HAP-1 (cell line): ENCODE results near the gene GRIK3.

Experiments
- DNase-seq, 2 experiments: peaks; one replicate each; pipeline ENCODE4 v3.0.0-alpha.2; 2016 to 2020; ENCODE audit warnings: low spot score in 2 of 2
- H3K27me3 ChIP-seq: fragments of 250-450 bp; sonication (Bioruptor Pico); 2 replicates; pipeline ENCODE4 v1.5.1; 2020; ENCODE audit warnings: low read depth, mild to moderate bottlenecking, moderate library complexity
- H3K36me3 ChIP-seq: fragments of 250-450 bp; sonication (Bioruptor Pico); replicated peaks from 2 replicates; pipeline ENCODE4 v1.5.1; 2020; ENCODE audit warnings: mild to moderate bottlenecking
- H3K4me1 ChIP-seq: fragments of 250-450 bp; sonication (Bioruptor Pico); 2 replicates; pipeline ENCODE4 v1.5.1; 2020; ENCODE audit warnings: mild to moderate bottlenecking
- H3K4me3 ChIP-seq: fragments of 250-450 bp; sonication (Bioruptor Pico); 2 replicates; pipeline ENCODE4 v1.5.1; 2020; ENCODE audit warnings: mild to moderate bottlenecking, moderate library complexity
- H3K9me3 ChIP-seq: fragments of 250-450 bp; sonication (Bioruptor Pico); 2 replicates; pipeline ENCODE4 v1.5.1; 2020; ENCODE audit warnings: mild to moderate bottlenecking, moderate library complexity
- in situ Hi-C: fragments of 300-500 bp; cut with MboI; formaldehyde crosslinking; loops from 3 replicates; pipeline ENCODE4 v1.14.3; 2020; ENCODE audit warnings: low sequenced_read_pairs, inconsistent platforms, mixed read lengths

Gene GRIK3

GRCh38 chr1:36836196-36836883 lies 198.0 kb downstream of the GRIK3 start:
- Histone ChIP-seq H3K4me1 (no peaks in the 10 kb centered on the region), H3K9me3 (no peaks in the 10 kb centered on the region), H3K36me3 (no peaks in the 10 kb centered on the region), H3K27me3 (peaks cover 15% of the 10 kb centered on the region), H3K4me3 (no peak overlapping the region)
- in situ Hi-C loops, result no loop called here
- no peak for DNase-seq

DNA sequence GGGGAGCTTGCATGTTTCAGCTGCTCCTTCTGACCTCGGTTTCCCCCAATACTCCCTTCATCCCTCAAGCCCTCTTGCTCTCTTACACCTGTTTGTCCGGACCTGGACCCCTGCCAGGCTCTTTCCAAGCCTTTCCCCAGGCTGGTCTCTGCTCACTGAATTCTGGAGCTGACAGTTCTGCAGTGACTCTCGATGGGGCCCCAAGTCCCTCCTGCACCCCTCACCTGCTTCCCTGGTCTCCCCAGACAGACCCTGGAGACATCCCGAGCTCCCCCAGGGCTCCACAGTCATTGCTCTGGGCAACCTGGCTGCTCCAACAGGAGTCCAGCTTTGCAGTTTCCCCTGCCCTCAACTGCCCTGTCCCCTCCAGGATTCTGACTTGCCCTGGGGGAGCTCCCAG lies 198.6 kb downstream of the GRIK3 start:
- in situ Hi-C loops, result no loop called here
- H3K4me1 ChIP-seq, result no peaks in the 10 kb centered on the region
- H3K36me3 ChIP-seq, result no peaks in the 10 kb centered on the region
- DNase-seq, result no peak
- no peak overlapping the region for H3K4me3 ChIP-seq
- H3K27me3 ChIP-seq, result peaks cover 20% of the 10 kb centered on the region
- no peaks in the 10 kb centered on the region for H3K9me3 ChIP-seq

- H3K36me3 ChIP-seq, result no peaks in the 10 kb centered on the region
- no peak for DNase-seq
- peaks cover 20% of the 10 kb centered on the region for H3K27me3 ChIP-seq
- H3K9me3 ChIP-seq, result no peaks in the 10 kb centered on the region
- no peaks in the 10 kb centered on the region for H3K4me1 ChIP-seq
- in situ Hi-C loops, result no loop called here
- H3K4me3 ChIP-seq, result no peak overlapping the region
These were observed 199.2 kb downstream of the GRIK3 start for GRCh38 chr1:36835017-36835695.

GRCh38 chr1:36834586-36834985 lies 199.7 kb downstream of the GRIK3 start:
- in situ Hi-C loops, result no loop called here
- Histone ChIP-seq H3K4me3 (no peak overlapping the region), H3K4me1 (no peaks in the 10 kb centered on the region), H3K9me3 (no peaks in the 10 kb centered on the region), H3K27me3 (peaks cover 20% of the 10 kb centered on the region), H3K36me3 (no peaks in the 10 kb centered on the region)
- DNase-seq, result no peak

DNA sequence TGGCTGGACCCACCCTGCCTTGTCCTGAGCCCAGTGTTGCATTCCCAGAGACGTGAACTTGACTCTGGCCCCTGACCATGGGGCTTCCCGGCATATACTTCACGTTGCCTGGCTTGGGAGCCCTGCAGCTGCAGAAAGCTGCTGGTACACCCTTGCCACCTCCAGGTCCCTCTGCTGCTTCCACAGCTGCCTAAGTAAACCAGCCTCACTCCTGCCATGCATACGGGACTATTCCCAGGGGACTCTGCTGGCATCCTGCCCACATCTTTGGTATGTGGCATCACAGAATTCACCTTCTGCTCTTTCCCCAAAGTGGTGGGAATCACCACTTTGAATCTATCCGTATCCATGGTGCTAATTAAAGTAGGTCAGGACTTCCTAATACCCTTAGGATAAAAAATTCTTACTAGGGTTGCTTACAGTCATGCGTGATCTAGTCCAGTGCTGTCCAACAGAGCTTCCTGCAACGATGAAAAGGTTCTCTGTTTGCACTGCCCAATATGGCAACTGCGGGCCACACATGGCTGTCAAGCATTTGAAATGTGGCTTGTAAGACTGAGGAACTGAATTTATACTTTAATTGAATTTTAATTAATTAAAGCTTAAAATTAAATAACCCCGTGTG lies 203.0 kb downstream of the GRIK3 start:
- in situ Hi-C loops, result no loop called here
- Histone ChIP-seq H3K27me3 (peaks cover 24% of the 10 kb centered on the region), H3K4me3 (no peak overlapping the region), H3K9me3 (no peaks in the 10 kb centered on the region), H3K36me3 (no peaks in the 10 kb centered on the region), H3K4me1 (no peaks in the 10 kb centered on the region)
- DNase-seq, result peak in 1 of 2 experiments; percentile 32

DNA sequence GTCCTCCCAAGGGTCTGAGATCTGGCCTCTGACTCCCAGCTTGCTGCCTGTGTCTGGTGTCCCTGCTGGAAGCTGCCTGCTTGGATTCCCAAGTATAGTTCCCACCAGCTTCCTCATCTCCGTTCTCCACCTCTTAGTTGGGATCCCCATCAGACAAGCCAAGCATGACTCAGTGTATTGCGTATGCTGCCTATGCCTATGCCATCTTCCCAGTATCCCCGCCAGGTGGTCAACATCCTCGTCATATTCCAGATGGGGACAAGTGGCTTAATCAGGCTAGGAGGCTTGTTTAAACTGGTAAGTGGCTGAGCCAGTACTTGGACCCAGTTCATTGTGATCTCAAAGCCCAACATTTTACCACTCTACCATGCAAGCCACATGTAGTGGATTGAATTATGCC lies 204.4 kb downstream of the GRIK3 start:
- in situ Hi-C loops, result no loop called here
- no peaks in the 10 kb centered on the region for H3K4me1 ChIP-seq
- H3K27me3 ChIP-seq, result peaks cover 24% of the 10 kb centered on the region

DNA sequence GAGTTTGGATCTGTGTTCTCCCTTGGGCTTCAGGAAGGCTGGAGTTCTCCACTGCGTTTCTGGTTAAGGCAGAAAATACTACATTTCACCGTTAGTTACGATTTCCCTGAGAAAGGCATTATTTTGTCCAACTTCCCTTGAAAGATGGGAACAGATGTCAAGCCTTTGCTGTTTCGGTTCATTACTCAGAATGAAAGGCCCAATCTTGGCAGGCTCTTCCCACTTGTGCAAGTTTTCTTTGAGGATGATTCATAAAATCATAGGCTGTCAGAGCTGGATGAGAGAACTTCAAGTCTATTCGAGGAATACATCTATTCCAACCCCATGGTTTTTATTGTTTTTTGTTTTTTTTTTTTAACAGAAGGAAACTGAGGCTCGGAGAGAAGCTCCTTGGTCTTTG lies 205.2 kb downstream of the GRIK3 start:
- Histone ChIP-seq H3K27me3 (peaks cover 24% of the 10 kb centered on the region), H3K9me3 (no peaks in the 10 kb centered on the region), H3K4me3 (no peak overlapping the region), H3K36me3 (no peaks in the 10 kb centered on the region), H3K4me1 (no peaks in the 10 kb centered on the region)
- DNase-seq, result no peak
- in situ Hi-C loops, result no loop called here

More for the DNA sequence above, 204.4 kb downstream of the GRIK3 start:
- no peak for DNase-seq
- Histone ChIP-seq H3K9me3 (no peaks in the 10 kb centered on the region), H3K4me3 (no peak overlapping the region), H3K36me3 (no peaks in the 10 kb centered on the region)

GRCh38 chr1:36825226-36825625 lies 209.1 kb downstream of the GRIK3 start:
- in situ Hi-C loops, result no loop called here
- Histone ChIP-seq H3K36me3 (no peaks in the 10 kb centered on the region), H3K9me3 (no peaks in the 10 kb centered on the region), H3K27me3 (peaks cover 15% of the 10 kb centered on the region), H3K4me3 (no peak overlapping the region), H3K4me1 (no peaks in the 10 kb centered on the region; the same call in 1 of the 2 replicates)
- DNase-seq, result no peak

DNA sequence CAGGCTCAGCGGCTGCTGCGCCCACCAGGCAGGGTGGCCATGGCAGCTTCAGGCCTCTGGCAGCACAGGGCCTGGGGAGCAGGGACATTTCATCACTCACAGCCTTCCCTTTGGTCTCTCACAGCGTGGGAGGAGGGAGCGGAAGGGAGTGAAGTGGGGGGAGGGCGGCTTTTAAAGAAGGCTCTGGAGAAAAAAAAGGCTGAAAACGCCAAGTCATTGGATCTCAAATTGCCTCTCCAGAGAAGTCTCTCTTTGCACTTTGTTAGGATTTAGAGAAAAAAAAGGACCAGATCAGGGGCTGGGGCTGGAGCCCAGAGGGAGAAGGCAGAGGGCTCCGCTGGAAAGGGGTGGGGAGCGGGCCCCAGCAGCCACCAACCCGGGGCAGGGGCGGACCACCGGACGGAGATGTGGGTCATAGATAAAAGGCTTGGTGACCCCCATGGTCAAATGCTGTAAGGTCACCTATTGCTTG lies 209.9 kb downstream of the GRIK3 start:
- H3K27me3 ChIP-seq, result peaks cover 17% of the 10 kb centered on the region

DNA sequence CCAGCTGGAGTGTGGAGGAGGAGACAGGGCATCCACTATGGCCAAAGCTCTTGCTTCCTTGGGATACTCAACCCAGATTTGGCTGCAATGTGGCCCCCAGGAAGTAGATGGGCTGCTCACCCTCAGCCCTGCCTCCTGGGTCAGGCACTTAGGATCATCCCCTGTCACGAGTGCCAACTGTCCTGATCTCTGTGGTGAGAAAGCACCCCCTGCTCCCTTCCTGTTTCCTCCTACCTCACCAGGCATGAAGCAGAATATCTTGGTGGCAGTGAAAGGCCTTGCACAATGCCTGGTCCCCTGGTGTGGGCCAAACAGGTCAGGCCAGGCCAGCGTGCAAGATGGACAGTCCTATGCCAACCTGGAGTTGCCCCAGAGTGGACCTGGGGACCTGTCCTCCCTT lies 211.7 kb downstream of the GRIK3 start:
- in situ Hi-C loops, result no loop called here
- Histone ChIP-seq H3K4me1 (no peaks in the 10 kb centered on the region; the same call in 1 of the 2 replicates), H3K27me3 (peaks cover 14% of the 10 kb centered on the region)

More for the DNA sequence above, 209.9 kb downstream of the GRIK3 start:
- no peak for DNase-seq
- no peak overlapping the region for H3K4me3 ChIP-seq
- H3K9me3 ChIP-seq, result no peaks in the 10 kb centered on the region
- no peaks in the 10 kb centered on the region; the same call in 1 of the 2 replicates for H3K4me1 ChIP-seq
- in situ Hi-C loops, result no loop called here
- H3K36me3 ChIP-seq, result no peaks in the 10 kb centered on the region

DNA sequence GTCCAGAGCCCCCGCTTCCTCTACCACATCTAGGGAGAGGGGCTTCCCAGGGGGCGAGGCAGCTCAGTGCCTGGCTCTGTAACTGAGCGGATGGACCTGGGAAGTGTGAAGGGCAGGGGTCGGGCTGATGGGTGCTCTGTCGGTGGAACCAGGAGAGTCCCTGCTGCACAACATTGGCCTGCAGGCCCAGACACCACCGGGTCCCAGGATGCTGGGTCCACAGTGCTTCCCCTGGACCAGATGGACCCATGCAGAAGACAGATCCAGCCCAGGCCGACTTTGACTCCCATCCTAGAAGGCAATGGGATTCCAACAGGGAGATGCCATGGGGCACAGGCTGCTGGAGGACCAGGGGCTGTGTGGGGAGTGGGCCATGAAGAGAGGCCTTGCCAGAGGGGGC lies 212.9 kb downstream of the GRIK3 start:
- no peaks in the 10 kb centered on the region for H3K36me3 ChIP-seq
- H3K4me1 ChIP-seq, result no peaks in the 10 kb centered on the region; the same call in 1 of the 2 replicates
- peaks cover 14% of the 10 kb centered on the region for H3K27me3 ChIP-seq
- no peak overlapping the region for H3K4me3 ChIP-seq
- no peak for DNase-seq
- in situ Hi-C loops, result no loop called here
- no peaks in the 10 kb centered on the region for H3K9me3 ChIP-seq

More for the DNA sequence above, 211.7 kb downstream of the GRIK3 start:
- no peaks in the 10 kb centered on the region for H3K36me3 ChIP-seq
- no peak for DNase-seq
- no peaks in the 10 kb centered on the region for H3K9me3 ChIP-seq
- no peak overlapping the region for H3K4me3 ChIP-seq

GRCh38 chr1:36818771-36819170 lies 215.5 kb downstream of the GRIK3 start:
- DNase-seq, result no peak
- in situ Hi-C loops, result no loop called here

GRCh38 chr1:36816348-36816747 lies 218.0 kb downstream of the GRIK3 start:
- Histone ChIP-seq H3K27me3 (peaks cover 16% of the 10 kb centered on the region), H3K4me1 (no peaks in the 10 kb centered on the region; the same call in 1 of the 2 replicates), H3K9me3 (no peaks in the 10 kb centered on the region), H3K4me3 (no peak overlapping the region), H3K36me3 (no peaks in the 10 kb centered on the region)
- DNase-seq, result no peak
- in situ Hi-C loops, result no loop called here

More at GRCh38 chr1:36818771-36819170, 215.5 kb downstream of the GRIK3 start:
- Histone ChIP-seq H3K27me3 (peaks cover 14% of the 10 kb centered on the region), H3K4me3 (no peak overlapping the region), H3K36me3 (no peaks in the 10 kb centered on the region), H3K4me1 (no peaks in the 10 kb centered on the region; the same call in 1 of the 2 replicates), H3K9me3 (no peaks in the 10 kb centered on the region)

DNA sequence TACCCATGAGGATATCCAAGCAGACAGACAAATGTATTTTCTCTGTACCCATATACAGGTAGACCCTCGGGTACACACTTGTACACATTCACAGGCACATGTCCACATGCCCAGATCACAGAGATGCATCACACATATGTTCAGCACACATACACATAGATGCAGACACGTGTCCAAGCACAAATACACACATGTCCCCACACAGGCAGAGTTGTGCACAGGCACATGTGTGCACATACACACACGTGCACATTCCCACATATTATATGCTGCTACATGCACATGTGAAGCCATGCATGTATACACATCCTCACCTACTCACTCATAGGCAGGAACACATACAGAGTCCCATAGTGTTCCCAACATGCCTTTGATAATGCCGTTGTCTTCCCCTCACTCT lies 219.5 kb downstream of the GRIK3 start:
- H3K4me3 ChIP-seq, result no peak overlapping the region
- H3K4me1 ChIP-seq, result no peaks in the 10 kb centered on the region
- no peak for DNase-seq
- no peaks in the 10 kb centered on the region for H3K9me3 ChIP-seq
- no peaks in the 10 kb centered on the region for H3K36me3 ChIP-seq
- in situ Hi-C loops, result no loop called here
- H3K27me3 ChIP-seq, result peaks cover 8% of the 10 kb centered on the region
